ENCODE results near the gene LINC00305. TPM values are rescaled to one million over a fixed set of nuclear protein-coding genes. Genes with fewer than 3 reads are reported as not detected.

LINC00305 gene
- total and polyA plus RNA-seq, 2 of the 8 experiments (the other 6 are each of a cell fraction or from before 2014, with no cell fraction given), result not detected

- TF ChIP-seq GABPA (IDR thresholded peaks at IDR 0.05; ENCODE audit: borderline replicate concordance, insufficient read depth, low read length), result no peak
- no peak for TF ChIP-seq CHD2 (IDR thresholded peaks at IDR 0.05; ENCODE audit: low read length)
- no peak for TF ChIP-seq E2F6 (IDR thresholded peaks at IDR 0.05)
- no peak for TF ChIP-seq SAP30 (IDR thresholded peaks at IDR 0.05; ENCODE audit: insufficient read depth, insufficient replicate concordance, low read length)
- TF ChIP-seq NRF1 (IDR thresholded peaks at IDR 0.05; ENCODE audit: low read depth, low read length), result no peak
- TF ChIP-seq CBX5 (IDR thresholded peaks at IDR 0.05; ENCODE audit: low read depth, low read length), result no peak
- TF ChIP-seq BACH1 (IDR thresholded peaks at IDR 0.05; ENCODE audit: low read length), result no peak
Measured at GRCh38 chr18:64171576-64171975, 22.7 kb upstream of the LINC00305 start (continued).
